Upper lobe of right lung (tissue), 1 donor: ENCODE results near the gene RSPRY1. TPM values are rescaled to one million over a fixed set of nuclear protein-coding genes. Genes with fewer than 3 reads are reported as not detected.

Experiments used
- ATAC-seq: fragments of 200-7000 bp; cut with Tn5 transposase; one replicate; pipeline ENCODE4 v1.9.1; 2020; ENCODE audit warnings: mild to moderate bottlenecking, moderate library complexity
- DNase-seq: peaks from one replicate; pipeline ENCODE4 v3.0.0-alpha.2; 2020
- H3K27ac ChIP-seq: fragments of 200-600 bp; one replicate; pipeline ENCODE4 v1.8.0; 2022
- H3K27me3 ChIP-seq: fragments of 200-600 bp; one replicate; pipeline ENCODE4 v1.8.0; 2022; ENCODE audit warnings: mild to moderate bottlenecking
- H3K36me3 ChIP-seq: fragments of 200-600 bp; one replicate; pipeline ENCODE4 v1.8.0; 2022
- H3K4me1 ChIP-seq: fragments of 200-600 bp; one replicate; pipeline ENCODE4 v1.8.0; 2022
- H3K4me3 ChIP-seq: fragments of 200-600 bp; one replicate; pipeline ENCODE4 v1.8.0; 2022; ENCODE audit warnings: mild to moderate bottlenecking
- H3K9me3 ChIP-seq: fragments of 200-600 bp; one replicate; pipeline ENCODE4 v1.8.0; 2022
- intact Hi-C: fragments of 100-400 bp; cut with DNase I; formaldehyde crosslinking; loops from one replicate; pipeline ENCODE4 v1.11.0; 2022
- total RNA-seq: library from RNA; stranded (reverse); fragmentation: NEBNext Ultra II Directional; extraction: Animal tissue kit (Norgen Biotek cat#: 25700); gene quantifications from one replicate; pipeline ENCODE4 v1.2.1, GENCODE V29; 2021
- TF ChIP-seq, protein P1 (sequence below): fragments of 200-600 bp; IDR thresholded peaks from one replicate; pipeline ENCODE4 v1.8.0; 2022; ENCODE audit warnings: antibody characterized with exemption
- donor health status: DM: no; HTN: yes; CAD: no; lungs with severe emphysema.

RSPRY1 gene
- total RNA-seq, 1 donor from 2014 or later: 36.2 TPM

DNA sequence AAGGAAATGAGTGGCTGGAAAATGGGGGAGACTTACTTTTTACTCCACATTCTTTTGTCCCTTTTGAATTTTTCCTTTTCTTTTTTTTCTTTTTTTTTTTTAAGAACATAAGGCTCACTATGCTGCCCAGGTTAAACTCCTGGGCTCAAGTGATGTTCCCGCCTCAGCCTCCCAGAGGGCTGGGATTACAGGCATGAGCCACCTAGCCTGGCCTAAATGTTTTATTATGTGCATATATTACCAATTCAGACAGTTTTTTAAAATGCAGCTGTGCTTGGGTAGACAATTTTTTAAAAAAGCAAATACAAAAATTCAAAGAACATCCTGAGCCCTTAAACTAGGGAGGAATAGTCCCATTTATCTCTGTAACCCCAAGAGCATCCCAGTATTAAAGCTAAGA lies 28.6 kb upstream of the RSPRY1 start:
- Histone ChIP-seq H3K9me3 (no peaks in the 10 kb centered on the region), H3K4me1 (no peaks in the 10 kb centered on the region), H3K4me3 (no peak overlapping the region), H3K36me3 (peaks cover 80% of the 10 kb centered on the region), H3K27me3 (no peaks in the 10 kb centered on the region), H3K27ac (no peak overlapping the region)
- ATAC-seq: no peak
- DNase-seq: no peak
- TF ChIP-seq, protein P1, sequence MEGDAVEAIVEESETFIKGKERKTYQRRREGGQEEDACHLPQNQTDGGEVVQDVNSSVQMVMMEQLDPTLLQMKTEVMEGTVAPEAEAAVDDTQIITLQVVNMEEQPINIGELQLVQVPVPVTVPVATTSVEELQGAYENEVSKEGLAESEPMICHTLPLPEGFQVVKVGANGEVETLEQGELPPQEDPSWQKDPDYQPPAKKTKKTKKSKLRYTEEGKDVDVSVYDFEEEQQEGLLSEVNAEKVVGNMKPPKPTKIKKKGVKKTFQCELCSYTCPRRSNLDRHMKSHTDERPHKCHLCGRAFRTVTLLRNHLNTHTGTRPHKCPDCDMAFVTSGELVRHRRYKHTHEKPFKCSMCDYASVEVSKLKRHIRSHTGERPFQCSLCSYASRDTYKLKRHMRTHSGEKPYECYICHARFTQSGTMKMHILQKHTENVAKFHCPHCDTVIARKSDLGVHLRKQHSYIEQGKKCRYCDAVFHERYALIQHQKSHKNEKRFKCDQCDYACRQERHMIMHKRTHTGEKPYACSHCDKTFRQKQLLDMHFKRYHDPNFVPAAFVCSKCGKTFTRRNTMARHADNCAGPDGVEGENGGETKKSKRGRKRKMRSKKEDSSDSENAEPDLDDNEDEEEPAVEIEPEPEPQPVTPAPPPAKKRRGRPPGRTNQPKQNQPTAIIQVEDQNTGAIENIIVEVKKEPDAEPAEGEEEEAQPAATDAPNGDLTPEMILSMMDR: no peak
- intact Hi-C loops: no loop called here

DNA sequence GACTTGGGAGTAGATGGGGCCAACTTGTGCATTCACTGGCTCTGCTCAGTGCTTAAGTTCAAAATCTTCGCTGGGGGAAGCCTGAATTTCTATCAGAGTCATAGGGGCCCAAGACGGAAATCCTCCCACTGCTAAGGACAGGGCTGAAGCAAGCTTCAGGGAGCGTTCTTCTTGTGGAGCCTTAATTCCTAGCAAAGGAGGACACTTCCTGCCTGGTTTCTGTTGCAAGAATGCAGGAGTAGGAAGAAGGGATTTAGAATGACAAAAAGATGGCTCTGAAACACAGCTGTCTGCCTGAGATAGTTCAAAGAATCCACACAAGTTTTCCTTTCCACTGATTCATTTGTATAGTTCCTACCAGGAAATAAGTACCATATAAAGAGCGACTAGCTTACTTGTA lies 26.7 kb upstream of the RSPRY1 start:
- Histone ChIP-seq H3K27me3 (no peaks in the 10 kb centered on the region), H3K36me3 (peaks cover 80% of the 10 kb centered on the region), H3K4me1 (no peaks in the 10 kb centered on the region), H3K4me3 (no peak overlapping the region), H3K9me3 (no peaks in the 10 kb centered on the region), H3K27ac (no peak overlapping the region)
- TF ChIP-seq, protein P1: no peak
- no peak for DNase-seq
- no peak for ATAC-seq
- intact Hi-C loops: no loop called here

DNA sequence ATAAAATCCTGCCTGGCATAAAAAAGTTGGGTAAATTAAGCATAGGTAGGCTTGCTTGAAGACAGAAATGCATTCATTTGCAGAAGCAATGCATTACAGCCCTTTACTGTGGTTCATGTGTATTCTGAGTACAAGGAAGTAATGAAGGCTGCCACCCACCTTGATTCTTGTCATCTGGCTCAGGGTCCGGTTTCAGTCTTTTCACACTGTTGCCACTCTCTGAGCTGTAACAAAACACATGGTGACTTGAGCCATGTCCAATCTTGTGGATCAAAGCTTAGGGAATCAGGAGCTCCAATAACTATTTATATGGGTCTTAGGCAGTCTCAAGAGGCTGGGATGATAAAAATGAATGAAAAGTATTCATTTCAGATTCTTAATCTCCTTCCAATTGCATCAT lies 22.3 kb upstream of the RSPRY1 start:
- H3K36me3 ChIP-seq: peaks cover 68% of the 10 kb centered on the region

DNA sequence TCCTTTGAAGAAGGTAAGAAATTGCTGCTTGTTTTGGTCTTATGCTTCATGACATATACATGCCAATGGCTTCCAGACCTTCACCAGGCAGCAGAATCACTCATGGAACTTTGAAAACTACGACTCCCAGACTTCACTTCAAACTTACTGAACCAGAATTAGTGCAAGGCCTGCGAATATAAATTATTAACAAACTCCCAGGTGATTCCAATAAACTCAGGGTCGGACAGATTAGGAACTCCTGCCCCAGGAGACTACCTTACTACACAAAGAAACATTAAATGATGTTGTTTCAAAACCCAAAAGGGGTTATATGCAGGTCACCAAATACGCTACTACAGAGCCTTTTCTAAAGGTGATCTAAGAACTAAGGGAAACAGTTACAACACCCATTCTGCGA lies 20.6 kb upstream of the RSPRY1 start:
- no peak overlapping the region for H3K27ac ChIP-seq
- TF ChIP-seq, protein P1: no peak
- DNase-seq: no peak

More for the DNA sequence above, 22.3 kb upstream of the RSPRY1 start:
- H3K4me1 ChIP-seq: peaks cover 22% of the 10 kb centered on the region
- no peaks in the 10 kb centered on the region for H3K9me3 ChIP-seq
- intact Hi-C loops: no loop called here
- ATAC-seq: no peak
- H3K4me3 ChIP-seq: no peak overlapping the region
- no peak for DNase-seq
- H3K27ac ChIP-seq: no peak overlapping the region
- TF ChIP-seq, protein P1: no peak
- no peaks in the 10 kb centered on the region for H3K27me3 ChIP-seq

DNA sequence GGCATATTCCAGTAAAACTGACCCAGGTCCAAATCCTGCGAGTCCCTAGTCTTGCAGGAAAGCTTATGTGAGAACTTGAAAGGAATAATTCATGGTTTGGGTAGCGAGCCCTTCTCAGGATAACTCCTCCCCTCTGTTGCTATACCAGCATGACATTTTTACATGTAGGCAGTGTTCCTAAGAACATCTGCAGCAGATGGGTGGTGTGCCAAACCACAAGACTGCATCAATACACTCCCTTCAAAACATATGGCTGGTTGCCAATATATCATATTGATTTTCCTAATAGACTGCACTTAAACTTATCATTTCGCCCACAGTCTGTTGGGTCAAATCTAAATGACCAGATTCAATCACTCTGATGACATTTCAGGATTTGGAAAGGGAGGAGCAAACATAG lies 20.2 kb upstream of the RSPRY1 start:
- H3K27ac ChIP-seq: no peak overlapping the region
- no peak for ATAC-seq
- intact Hi-C loops: loop anchor here (5.0 kb wide), 1 partner anchor 79 kb away; no protein-coding TSS in a partner anchor
- no peak overlapping the region for H3K4me3 ChIP-seq
- TF ChIP-seq, protein P1: no peak
- peaks cover 22% of the 10 kb centered on the region for H3K4me1 ChIP-seq
- no peaks in the 10 kb centered on the region for H3K27me3 ChIP-seq
- no peak for DNase-seq
- H3K36me3 ChIP-seq: peaks cover 82% of the 10 kb centered on the region
- no peaks in the 10 kb centered on the region for H3K9me3 ChIP-seq

More for the DNA sequence above, 20.6 kb upstream of the RSPRY1 start:
- Histone ChIP-seq H3K4me1 (peaks cover 22% of the 10 kb centered on the region), H3K36me3 (peaks cover 77% of the 10 kb centered on the region), H3K27me3 (no peaks in the 10 kb centered on the region), H3K9me3 (no peaks in the 10 kb centered on the region), H3K4me3 (no peak overlapping the region)
- intact Hi-C loops: loop anchor here (5.0 kb wide), 1 partner anchor 78 kb away; no protein-coding TSS in a partner anchor
- ATAC-seq: no peak

DNA sequence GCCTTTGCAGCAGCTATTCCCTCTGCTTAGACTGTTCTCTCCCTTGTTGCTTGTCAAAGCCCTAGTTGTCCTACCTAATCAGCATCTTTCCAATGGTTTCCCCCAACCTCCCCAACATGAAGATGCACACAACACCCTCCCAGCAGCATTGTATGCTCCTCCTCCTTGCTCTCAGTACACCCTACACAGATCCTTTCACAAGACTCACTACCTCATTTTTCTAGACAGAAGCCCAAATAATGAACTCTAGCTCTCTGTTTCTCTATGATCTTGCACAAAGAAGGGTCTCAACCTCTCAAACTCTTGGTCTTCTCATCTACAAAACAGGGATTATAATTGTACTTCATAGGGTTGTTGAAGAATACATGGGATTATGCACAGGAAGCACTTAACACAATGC lies 19.7 kb upstream of the RSPRY1 start:
- no peaks in the 10 kb centered on the region for H3K9me3 ChIP-seq
- DNase-seq (no peak), ATAC-seq (peak; percentile 39)
- peaks cover 22% of the 10 kb centered on the region for H3K4me1 ChIP-seq
- no peak overlapping the region for H3K4me3 ChIP-seq
- peak overlapping the region; percentile 48 for H3K27ac ChIP-seq
- H3K27me3 ChIP-seq: no peaks in the 10 kb centered on the region
- peaks cover 82% of the 10 kb centered on the region for H3K36me3 ChIP-seq
- intact Hi-C loops: loop anchor here (5.0 kb wide), 1 partner anchor 79 kb away; no protein-coding TSS in a partner anchor
- TF ChIP-seq, protein P1: no peak
